SKM-1 treated with dmso at 0.1 percent for 144 hours (cell line): ENCODE results near the gene ZNF132.

Experiments
- DNase-seq: peaks from one replicate; lab custom pipeline; 2025; ENCODE audit not compliant: unreplicated experiment; lab: John Stamatoyannopoulos, UW

ZNF132 gene

GRCh38 chr19:58392945-58393724 is 46.8 kb downstream of the ZNF132 start:
- DNase-seq, result no peak

- no peak for DNase-seq
These were observed 51.8 kb downstream of the ZNF132 start for GRCh38 chr19:58388175-58388526.

- DNase-seq, result no peak
These were observed 52.4 kb downstream of the ZNF132 start for GRCh38 chr19:58387338-58388174.

GRCh38 chr19:58386576-58387337 is 53.2 kb downstream of the ZNF132 start, which contains the start of gene RPS5:
RPS5 (plus strand) TSS chr19:58387269; CDS start chr19:58388138, 869 bp downstream.
- DNase-seq, result peak; percentile 85

GRCh38 chr19:58385891-58386575 is 53.9 kb downstream of the ZNF132 start:
- DNase-seq, result no peak

- DNase-seq, result no peak
These were observed 54.6 kb downstream of the ZNF132 start for GRCh38 chr19:58385313-58385890.

GRCh38 chr19:58382997-58383603 is 56.9 kb downstream of the ZNF132 start:
- no peak for DNase-seq
